ENCODE results near the gene SNPH.

SNPH gene

DNA sequence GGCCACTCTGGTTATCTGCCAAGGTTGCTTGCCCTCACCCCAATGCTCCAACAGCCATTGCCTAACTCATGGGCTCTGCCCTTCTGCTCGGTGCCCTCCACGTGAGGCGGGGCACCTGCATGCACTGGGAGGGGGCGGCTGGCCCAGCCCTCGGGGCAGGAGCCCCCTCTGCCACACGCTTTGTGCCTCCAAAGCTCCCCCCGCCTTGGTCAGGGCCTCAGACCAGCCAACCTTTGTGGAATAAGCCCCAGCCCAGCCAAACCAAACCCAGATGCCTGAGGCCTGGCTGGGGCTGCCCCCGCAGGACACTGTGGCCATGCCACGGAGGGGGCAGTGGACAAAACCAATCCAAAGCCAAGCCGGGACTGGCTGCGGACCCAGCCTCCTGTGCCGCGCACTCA, 41.5 kb downstream of the SNPH start:
- DNase-seq = no peak

DNA sequence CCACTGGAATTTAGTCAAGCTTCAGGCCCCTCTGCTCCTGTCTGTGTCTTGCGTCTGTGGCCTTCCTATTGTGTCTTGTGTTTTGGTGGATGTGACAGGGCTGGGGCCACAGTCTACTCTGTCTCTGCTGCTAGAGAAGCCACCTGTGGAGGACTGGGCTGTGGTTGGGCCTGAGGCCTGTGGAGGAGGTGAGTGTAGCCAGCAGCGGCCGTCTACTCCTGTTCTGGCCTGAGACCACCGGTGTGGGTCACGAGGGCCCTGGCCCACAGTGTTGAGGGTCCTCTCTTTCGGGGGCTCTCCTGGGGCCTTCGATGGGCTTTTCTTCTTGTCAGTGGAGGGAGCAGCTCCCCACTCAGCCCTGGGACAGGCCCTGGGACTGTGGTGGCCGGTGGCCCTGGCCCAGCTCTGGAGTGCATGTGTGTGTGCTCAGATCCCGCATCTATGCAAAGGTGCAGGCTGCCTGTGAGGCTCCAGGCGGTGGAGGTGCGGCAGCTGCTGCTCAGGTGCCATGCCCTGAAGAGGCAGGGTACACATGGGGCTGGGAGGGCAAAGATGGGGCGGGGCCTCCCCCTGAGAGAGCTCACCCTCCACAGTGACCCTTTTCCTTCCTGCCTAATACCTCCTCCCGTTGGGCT, 42.1 kb downstream of the SNPH start:
- DNase-seq = no peak

DNA sequence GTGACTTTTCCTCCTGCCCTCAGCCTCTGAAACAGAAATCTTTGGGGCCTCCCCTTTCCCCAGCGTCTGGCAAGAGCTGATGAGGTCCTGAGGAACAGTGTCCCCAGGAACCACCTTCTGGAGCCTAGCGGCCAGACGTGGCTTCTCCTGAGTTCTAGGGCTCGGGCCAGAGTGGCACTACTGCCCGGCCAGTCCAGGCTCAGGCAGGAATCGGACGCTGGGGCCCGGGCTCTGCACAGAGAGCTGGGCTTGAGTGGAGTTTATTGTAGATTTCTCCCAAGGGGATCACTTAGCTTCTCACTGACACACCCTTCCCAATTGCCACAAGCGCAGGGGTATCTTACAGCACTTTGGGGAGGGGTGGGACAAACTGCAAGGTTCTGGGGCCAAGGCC, 42.6 kb downstream of the SNPH start:
- no peak for DNase-seq

DNA sequence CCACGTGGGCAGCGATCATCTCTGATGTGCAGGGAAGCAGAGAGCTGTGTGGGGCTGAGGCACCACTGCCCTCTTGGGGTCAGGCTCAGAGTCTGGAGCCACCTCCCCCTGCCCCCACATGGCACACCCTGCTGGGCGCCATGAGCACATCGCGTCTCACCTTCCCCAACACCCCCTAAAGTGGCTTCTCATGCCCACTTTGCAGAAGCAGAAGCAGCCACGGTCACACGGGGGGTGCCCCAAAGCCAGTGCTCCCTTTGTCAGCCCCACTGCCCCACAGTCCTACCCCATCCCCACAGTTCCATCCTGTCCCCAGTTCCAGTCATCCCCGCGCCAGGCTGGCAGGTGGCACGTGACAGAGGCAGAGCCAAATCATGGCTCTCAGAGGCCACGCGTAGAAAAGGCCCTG, 43.3 kb downstream of the SNPH start:
- DNase-seq = no peak

DNA sequence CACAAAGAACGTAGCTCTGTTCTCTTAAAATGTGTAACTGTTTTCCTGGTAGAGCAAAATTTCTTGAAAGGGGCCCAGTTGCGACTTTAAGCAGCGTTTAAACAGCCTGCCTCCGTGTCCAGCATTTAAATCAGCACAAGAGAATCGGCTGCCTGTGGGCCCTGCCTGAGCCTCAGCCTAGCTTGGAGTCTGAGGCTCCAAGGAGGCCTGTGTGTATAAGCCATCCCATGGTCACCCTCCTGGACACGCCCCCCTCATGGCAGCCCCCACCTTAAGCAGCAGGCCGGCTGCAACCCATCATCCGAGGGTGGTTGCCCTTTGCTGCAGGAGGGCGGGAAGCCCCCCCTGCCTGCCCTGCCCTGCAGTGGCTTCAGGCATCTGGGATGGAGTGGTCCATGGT, 44.0 kb downstream of the SNPH start:
- DNase-seq = no peak

DNA sequence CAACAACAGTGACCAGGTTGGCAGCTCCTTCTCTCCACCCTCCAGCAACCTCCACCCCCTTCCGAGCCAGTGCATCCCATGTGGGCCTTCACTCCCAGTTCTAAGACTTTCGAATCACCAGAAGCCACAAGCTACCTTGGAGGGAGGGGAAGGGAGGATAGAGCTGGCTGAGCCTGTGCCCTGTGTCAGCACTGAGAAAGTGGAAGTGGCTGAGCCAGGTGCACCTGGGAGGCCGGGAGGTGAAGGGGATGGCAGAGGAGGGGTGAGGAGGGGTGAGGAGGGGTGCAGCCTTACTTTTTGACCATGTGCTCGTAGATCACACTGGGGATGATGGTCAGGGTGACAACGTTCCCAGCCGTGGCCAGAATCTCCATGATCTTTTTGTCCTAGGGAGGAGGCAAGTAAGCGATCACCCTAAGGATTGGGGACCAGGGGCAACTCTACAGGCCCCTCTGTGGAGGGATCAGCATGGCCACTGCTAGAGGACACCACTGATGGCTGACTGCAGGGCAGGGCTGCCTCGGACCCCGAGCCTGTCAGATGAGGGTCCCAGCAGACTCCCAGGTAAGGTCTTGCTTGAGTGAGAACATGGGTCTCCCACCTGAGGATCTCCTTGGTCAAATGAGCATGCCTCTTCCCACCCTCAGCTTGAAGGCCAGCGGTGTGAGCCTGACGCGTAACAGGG, 44.6 kb downstream of the SNPH start:
- DNase-seq = no peak

DNA sequence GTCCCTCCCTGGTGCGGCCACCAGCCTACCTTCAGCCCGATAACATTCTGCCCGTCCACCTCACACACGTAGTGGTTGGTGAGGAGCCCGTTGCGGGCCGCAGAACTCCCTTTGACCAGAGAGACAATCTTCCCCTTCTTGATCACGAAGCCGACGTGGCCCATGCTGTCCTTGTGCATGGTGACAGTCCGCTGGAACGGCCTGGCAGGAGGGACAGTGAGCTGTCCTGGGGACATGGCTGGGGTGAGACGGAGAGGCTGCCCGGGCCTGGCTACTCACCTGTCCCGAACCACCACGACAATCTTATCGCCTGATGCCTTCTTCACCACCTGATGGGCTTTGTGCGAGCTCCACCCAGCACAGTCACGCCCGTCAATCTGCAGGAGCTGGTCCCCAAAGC, 46.2 kb downstream of the SNPH start:
- no peak for DNase-seq

DNA sequence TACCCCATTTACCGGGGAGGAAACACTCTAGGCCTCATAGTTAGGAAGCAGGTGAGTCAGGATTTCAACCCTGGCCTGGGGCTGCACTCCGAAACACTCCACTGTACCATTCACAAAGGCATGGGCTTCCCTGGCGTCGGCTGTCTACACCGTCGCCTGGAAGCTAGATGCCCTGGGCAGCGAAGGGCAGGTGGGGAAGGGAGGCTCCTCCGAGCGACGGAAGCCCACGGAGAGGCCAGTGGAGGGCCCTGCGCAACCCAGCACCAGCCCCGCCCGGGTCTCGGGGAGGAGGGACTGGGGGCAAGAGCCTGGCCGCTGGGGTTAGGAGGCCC, 46.8 kb downstream of the SNPH start:
- DNase-seq = no peak

DNA sequence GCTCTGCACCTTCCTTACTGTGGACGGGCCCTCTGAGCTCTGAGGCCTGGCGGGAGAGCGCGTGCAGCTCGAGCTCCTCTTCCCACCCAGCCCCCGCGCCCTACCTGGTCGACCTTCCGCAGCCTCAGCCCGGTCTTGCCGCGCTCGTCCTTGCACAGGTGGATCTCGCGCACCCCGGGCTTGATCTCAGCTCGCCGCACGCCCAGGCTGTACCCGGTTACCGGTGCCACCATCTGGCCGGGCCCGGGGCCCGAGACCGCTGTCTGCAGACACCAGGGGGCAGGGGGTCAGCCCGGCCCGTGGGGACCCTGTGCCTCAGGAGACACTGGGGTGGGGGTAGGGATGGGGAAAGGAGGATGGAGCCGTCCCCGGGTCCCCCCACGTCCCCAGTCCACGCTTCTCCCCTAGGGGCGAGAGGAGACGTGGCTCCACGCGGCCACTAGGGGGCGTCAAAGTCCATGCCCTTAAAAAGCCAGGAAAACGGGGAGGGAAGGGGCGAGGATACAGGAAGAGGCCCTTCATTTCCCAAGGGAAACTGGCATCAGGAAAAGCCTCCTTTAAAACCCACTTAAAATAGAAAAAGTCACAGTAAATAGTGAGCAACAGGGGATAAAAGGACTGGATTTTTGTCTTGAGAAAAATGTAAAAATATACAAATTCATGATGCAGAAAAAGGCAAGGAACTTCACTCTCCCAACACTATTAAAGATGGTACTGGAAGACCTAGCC, 47.3 kb downstream of the SNPH start:
- no peak for DNase-seq

DNA sequence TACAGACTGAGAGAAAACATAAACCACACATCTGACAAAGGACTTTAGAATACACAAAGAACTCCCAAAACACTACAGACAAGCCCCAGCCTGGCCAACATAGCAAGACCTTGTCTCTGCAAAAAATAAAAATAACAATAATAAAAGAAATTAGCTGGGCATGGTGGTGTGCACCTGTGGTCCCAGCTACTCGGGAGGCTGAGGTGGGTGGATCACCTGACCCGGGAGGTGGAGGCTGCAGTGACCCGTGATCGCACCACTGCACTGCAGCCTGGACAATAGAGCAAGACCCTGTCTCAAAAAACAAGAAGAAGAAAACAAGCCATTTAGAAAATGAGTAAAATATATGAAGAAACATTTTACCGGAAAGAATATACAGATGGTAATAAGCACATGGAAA, 49.7 kb downstream of the SNPH start:
- DNase-seq = no peak

DNA sequence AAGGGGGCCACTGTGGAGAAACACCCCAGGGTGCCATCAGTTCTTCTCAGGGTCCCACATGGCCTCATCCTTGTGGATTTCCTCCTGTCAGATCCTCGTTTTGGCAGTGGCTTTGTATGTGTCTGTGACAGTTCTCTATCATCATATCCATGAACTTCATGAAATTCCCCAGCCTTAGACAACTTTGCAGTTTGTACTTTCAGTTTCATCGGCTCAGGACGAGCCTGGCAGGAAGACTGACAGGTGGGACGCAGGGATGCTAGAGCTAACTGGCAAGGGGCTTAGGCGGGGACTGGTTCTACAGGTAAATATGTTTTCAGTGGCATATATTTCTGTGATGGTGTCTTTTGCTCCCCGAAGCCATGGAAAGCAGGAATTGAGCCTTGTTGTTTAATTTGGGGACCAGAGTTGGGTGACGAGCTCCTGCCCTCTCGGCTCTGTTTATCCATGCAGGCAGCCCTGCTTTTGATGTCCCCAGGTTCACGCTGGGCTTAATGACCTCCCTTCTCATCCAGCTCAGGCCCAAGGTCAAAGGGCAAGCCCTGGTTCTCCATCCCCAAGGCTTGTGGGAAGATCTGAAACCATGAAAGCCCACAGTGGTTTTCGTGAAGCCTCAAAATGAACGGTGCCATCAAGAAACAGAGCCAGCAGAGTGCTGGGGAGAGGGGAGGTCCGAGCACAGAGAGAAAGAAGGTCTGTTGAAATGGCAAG, 51.6 kb downstream of the SNPH start:
- no peak for DNase-seq

DNA sequence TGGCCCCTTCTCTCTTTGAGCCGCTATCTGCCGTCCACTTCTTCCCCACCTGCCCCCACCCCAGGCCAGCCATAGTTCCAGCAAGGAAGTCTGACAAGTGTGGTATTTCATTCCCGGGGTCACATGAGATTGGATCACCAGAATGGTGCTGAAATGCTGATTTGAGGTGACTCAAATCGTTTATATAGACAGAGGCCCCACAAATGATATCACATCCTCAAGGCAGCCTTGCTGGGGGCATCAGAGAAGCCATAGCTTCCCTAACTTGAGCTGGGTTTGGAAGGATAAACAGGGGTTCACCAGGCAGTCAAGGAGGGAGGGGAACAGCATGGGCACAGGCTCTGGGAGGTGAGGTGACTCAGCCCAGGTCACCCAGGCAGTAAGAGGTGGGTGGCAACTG, 53.0 kb downstream of the SNPH start:
- no peak for DNase-seq

DNA sequence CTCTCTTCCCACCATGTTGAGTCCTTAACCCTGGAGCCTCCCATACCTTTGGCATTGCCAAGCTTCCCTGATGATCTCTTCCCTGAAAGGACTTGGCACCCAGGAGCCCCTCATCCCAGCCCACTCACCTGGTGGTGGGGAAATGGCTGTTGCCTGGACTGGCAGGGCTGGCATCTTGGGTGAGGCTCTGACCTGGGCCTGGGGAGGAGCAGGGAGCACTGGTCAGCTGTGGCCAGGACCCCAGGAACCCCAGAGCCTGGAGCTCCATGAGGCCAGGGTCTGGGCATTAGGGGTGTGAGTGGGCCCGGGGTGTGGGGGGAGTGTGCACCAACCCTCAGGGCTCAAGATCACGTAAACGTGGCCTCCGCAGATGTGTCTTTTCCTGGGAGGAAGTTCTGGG, 53.4 kb downstream of the SNPH start:
- DNase-seq = no peak

DNA sequence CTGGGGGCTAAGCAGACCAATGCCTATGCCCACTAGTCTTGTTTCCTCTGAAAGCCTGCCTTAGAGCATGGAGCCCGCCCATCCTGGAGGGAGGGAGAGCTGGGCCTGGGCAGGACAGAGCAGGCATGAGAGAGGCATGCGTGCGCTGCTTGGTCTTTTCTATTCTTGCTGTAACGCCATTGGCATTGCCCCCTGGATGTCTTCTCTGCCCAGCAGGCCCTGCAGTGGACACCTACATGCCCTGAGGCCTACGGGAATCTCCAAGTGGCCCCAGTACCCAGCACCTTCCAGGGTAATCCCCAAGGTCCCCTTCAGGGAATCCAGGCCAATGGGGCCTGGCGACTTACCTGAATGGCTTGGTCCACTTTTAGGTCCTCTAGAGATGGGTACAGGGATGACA, 53.9 kb downstream of the SNPH start:
- DNase-seq = no peak

DNA sequence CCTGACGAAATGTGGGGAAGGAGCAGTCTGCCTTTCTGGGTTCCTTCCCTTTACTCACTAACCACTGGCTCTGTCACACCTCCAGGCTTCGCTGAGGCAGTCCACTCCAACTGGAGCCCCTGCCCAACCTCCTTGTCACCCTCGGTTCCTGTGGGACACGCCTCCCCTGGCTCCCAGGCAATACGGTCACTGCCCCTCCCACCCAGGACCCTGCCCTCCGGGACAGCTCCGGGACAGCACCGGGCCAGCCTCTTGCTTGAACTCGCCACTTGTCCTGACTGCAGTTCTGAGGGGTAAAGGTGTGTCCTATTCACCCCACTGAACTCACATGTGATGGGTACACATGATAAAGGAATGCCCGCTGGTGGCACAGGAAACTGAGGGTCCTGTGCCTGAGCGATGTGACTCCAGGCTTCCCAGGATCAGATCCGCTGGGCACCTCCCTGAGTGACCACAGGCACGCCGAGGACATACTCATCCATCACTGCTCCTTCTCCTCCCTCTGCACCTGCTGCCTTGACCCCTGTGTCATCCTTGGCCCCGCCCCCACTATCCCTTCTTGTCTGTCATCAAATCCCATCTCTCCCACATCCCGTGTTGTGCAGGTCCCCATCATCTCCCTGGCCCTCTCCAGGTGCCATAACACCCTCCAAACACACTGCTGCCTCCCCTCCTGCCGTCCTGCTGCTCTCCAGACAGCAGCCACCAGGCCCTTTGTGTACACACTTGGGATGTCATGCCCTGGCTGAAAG, 55.0 kb downstream of the SNPH start:
- no peak for DNase-seq

DNA sequence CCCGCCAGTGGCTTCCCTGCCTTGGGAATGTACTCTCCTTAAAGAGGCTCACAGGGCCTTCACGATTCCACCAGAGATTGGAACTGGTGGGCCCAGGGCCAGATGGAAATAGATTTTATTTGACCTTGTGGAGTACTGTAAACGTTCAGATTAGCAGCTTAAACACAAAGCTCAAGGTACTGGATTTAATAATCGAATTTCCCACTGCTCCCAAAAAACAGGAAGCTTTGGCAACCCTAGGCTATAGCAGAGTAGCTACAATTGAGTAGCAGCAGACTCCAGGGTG, 55.5 kb downstream of the SNPH start:
- DNase-seq = no peak

DNA sequence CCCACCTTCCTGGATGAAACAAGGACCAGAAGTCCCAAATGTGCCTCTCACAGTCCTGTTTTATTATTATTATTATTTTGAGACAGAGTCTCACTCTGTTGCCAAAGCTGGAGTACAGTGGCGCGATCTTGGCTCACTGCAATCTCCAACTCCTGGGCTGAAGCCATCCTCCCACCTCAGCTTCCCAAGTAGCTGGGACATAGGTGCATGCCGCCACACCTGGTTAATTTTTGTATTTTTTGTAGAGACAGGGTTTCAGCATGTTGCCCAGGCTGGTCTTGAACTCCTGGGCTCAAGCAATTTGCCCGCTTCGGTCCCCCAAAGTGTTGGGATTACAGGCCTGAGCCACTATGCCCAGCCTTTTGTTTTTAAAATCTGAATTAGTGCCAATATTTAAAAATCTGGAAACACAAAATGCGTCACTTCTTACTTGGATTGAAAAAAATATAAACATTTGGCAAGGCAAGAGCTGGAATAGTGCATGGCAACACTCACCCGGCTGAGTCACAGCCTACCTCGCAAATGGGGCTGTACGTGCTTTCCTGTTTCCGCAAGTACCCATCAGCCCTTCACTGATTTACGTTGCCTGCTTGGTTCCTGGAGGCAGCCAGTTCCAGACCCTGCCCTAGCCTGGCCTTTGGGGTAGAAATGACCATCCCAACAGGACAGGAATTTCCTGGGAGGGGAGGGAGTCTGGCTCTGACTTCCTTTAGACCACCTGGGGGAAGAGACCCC, 56.6 kb downstream of the SNPH start:
- peak; percentile 54 for DNase-seq

DNA sequence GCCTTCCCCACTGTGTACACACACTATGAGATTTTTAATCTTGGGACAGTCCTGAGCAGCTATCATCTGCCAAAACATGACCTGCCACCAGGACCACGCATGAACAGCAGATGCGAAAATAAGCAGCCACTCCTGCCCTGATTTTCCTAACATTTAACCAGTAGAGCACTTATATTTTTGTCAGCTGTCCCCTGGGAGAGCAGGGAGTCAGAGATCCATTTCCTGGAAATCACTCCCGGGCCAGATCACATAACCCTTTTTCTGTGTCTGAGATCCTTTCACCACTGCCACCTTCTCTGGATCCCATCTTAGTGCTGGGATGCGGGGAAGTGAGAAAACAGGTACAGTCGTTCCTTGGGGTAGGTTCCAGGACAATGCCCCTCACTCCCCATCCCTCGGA, 57.2 kb downstream of the SNPH start:
- no peak for DNase-seq

DNA sequence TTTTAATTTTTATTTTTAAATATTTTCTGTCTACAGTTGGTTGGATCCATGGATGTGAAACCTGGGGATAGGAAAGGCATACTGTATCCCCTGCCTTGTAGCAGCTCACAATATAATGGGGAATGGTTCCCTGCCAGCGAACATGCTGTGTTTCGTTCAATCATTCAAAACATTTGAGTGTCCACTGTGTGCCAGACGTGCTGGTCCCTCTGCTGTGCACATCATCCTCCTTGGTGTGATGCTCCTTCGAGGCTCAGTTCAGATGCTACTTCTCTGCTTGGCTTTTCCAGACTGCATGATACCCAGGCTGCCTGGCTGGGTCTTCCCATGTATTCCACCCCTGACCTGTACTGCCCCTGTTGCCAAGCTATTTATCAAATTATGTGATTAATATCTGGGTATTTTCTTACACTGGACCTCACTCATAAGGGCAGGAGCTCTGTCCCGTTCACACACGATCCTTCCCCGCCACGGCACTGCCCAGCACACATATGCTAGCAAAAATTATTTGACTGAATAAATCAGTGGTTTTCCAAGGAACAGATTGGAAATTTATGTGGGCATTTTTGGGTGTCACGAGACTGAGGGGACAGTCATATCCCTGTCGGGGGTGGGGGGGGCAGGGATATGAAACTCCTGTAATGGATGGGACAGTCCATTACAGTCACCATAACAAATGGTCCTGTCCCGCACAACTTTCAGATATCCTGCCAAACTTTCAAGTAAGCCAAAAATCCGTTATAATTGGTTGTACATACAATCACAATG, 57.9 kb downstream of the SNPH start:
- no peak for DNase-seq

DNA sequence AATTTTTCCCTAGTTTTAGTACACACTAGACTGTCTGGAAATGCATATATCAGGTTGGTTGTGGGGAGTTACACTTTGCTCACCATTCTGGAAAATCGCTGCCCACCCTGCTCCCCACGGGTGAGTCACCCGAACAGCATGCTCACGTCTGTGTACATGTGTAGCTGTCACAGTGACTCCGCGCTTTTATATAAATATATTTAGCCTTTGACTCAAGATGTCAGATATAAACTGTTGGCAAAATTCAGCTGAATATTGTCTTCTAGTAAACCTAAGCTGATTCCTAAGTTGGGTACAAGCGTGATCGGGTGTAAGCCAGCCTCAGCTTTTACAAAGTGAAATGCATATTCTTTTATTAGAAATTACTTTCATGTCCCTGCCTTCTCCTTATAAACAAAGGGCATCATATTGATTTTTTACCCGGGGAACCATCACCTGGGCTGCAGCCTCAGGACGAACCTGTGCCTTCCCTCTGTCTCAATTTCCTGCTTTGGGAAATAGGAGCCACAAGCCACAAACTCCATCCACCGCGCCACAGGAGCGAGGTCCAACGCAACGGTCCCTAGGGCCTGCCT, 58.6 kb downstream of the SNPH start:
- DNase-seq = no peak

Measured in GOT3 (cell line).